ENCODE data around the gene TMEM220. TPM values are rescaled to one million over a fixed set of nuclear protein-coding genes. Genes with fewer than 3 reads are reported as not detected.
A peak's percentile ranks its signal among the peaks of the same experiment; 100 is the strongest.
"Not testable (repeated sequence)": the region's sequence is repeated elsewhere in the genome, so short reads cannot be mapped to it uniquely, and the experiment has no call there.

Gene TMEM220
- total RNA-seq, 6 experiments from 2014 or later, result 4.0 to 5.1 (median 5.0) TPM

- TF ChIP-seq CTCF (IDR thresholded peaks at IDR 0.05), result no peak
- Mint-ChIP-seq H3K27me3 (ENCODE audit: insufficient read depth) (peaks cover 15% of the 10 kb centered on the region), H3K36me3 (ENCODE audit: low read depth) (no peaks in the 10 kb centered on the region), H3K4me3 (no peak overlapping the region), H3K27ac (no peak overlapping the region), H3K4me1 (ENCODE audit: low read depth) (peaks cover 13% of the 10 kb centered on the region), H3K9me3 (no peaks in the 10 kb centered on the region)
- DNase-seq, result no peak
Measured at GRCh38 chr17:10735821-10736220, 6.0 kb upstream of the TMEM220 start.

- Mint-ChIP-seq H3K4me3 (no peak overlapping the region), H3K36me3 (ENCODE audit: low read depth) (no peaks in the 10 kb centered on the region), H3K27me3 (ENCODE audit: insufficient read depth) (peaks cover 12% of the 10 kb centered on the region), H3K9me3 (no peaks in the 10 kb centered on the region), H3K27ac (no peak overlapping the region), H3K4me1 (ENCODE audit: low read depth) (peaks cover 18% of the 10 kb centered on the region)
- no peak for TF ChIP-seq CTCF (IDR thresholded peaks at IDR 0.05)
- DNase-seq, result no peak
Measured at GRCh38 chr17:10735251-10735650, 5.4 kb upstream of the TMEM220 start.

- DNase-seq, result no peak
- Mint-ChIP-seq H3K36me3 (ENCODE audit: low read depth) (no peaks in the 10 kb centered on the region), H3K27ac (no peak overlapping the region), H3K9me3 (no peaks in the 10 kb centered on the region), H3K27me3 (ENCODE audit: insufficient read depth) (peaks cover 8% of the 10 kb centered on the region; the same call in 1 of the 2 replicates), H3K4me3 (no peak overlapping the region), H3K4me1 (ENCODE audit: low read depth) (peaks cover 22% of the 10 kb centered on the region)
- TF ChIP-seq CTCF (IDR thresholded peaks at IDR 0.05), result no peak
Measured at GRCh38 chr17:10733666-10734065, 3.8 kb upstream of the TMEM220 start.

- not testable (repeated sequence) for H3K27ac Mint-ChIP-seq; H3K9me3 Mint-ChIP-seq; H3K4me3 Mint-ChIP-seq; H3K36me3 Mint-ChIP-seq (ENCODE audit: low read depth); H3K27me3 Mint-ChIP-seq (ENCODE audit: insufficient read depth); DNase-seq
- peaks cover 26% of the 10 kb centered on the region for H3K4me1 Mint-ChIP-seq (ENCODE audit: low read depth)
Measured at GRCh38 chr17:10732121-10732520, 2.3 kb upstream of the TMEM220 start.

GRCh38 chr17:10731408-10731879 lies 1.6 kb upstream of the TMEM220 start:
- peaks cover 8% of the 10 kb centered on the region; the same call in 1 of the 2 replicates for H3K27me3 Mint-ChIP-seq (ENCODE audit: insufficient read depth)
- H3K27ac Mint-ChIP-seq, result peak overlapping the region; percentile 98; the same call in 1 of the 2 replicates
- H3K36me3 Mint-ChIP-seq (ENCODE audit: low read depth), result no peaks in the 10 kb centered on the region
- H3K9me3 Mint-ChIP-seq, result no peaks in the 10 kb centered on the region
- DNase-seq, result no peak
- peak overlapping the region; percentile 99; the same call in 1 of the 2 replicates for H3K4me3 Mint-ChIP-seq
- peaks cover 29% of the 10 kb centered on the region for H3K4me1 Mint-ChIP-seq (ENCODE audit: low read depth)
- TF ChIP-seq CTCF (IDR thresholded peaks at IDR 0.05), result no peak; the same call in 1 of the 2 replicates

- Mint-ChIP-seq H3K27ac (peak overlapping the region; percentile 98), H3K4me1 (ENCODE audit: low read depth) (peaks cover 29% of the 10 kb centered on the region), H3K4me3 (peak overlapping the region; percentile 99)
- H3K9me3 Mint-ChIP-seq; DNase-seq; H3K36me3 Mint-ChIP-seq (ENCODE audit: low read depth); H3K27me3 Mint-ChIP-seq (ENCODE audit: insufficient read depth): not testable (repeated sequence)
Measured at GRCh38 chr17:10730247-10730646, 424 bp upstream of the TMEM220 start.

Data from HFFc6 (cell line).